ENCODE measurements around the gene TIFAB.

The TIFAB gene

GRCh38 chr5:135450336-135450735 is 1.8 kb downstream of the TIFAB start:
- no peak overlapping the region for H3K27ac ChIP-seq
- no peak for TF ChIP-seq ZFX (IDR thresholded peaks at IDR 0.05; ENCODE audit: borderline replicate concordance)
- no peak for TF ChIP-seq CTCF (IDR thresholded peaks at IDR 0.05)

DNA sequence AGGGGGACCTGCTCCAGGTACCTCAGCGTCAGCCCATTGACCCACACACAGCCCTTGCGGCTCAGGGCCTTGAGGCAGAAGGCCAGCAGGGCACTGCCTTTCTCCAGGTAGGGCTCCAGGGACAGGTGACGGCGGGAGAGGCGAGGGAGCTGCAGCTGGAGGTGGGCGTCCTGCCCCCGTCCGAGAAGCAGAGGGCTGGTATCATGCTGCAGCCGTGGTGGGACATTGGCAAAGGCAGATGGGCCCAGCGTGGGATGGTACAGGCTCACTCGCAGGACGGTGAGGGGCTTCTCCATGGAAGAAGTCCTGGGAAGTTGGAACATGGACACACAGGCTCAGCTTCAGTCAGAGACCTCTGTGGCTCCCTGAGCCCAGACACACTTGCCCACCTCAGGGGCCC is 2.5 kb downstream of the TIFAB start:
- no peak overlapping the region for H3K27ac ChIP-seq
- no peak for TF ChIP-seq CTCF (IDR thresholded peaks at IDR 0.05)
- TF ChIP-seq ZFX (IDR thresholded peaks at IDR 0.05; ENCODE audit: borderline replicate concordance) = no peak

DNA sequence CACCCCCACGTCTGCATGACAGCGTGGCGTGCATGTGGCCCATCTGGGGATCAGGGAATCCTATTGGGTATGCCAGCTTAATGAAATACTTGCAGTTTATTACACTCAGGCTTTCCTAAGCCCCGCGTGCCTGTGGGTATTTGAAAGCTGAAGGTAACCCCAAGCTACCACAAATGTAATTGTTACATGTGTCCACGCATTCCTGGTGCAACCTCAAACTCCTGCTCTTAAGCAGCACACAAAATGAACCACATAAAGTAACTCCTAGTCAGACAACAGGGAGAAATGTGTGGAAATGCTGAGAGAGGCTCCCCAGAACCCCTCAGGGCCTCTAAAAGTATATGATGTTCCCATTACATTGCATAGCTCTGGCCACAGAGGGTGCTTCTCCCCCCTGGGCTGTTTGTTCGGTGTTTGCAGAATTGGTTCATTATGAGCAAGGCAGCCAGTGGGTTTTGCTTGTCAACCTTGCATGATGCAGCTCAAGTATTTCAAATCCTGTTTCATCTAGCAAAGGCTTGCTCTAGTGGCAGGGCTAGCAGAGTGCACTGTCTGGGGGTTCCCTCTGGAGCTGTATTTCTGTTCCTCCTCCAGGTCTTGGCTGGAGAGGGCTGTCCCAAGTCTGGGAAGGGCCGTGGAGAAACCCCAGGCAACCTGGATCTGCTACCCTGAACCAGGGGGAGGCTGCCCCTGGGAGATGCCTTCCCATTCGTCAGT is 3.2 kb downstream of the TIFAB start:
- TF ChIP-seq ZFX (IDR thresholded peaks at IDR 0.05; ENCODE audit: borderline replicate concordance) (no peak), CTCF (IDR thresholded peaks at IDR 0.05) (no peak)
- H3K27ac ChIP-seq = no peak overlapping the region

GRCh38 chr5:135448071-135448739 is 3.9 kb downstream of the TIFAB start:
- no peak for TF ChIP-seq ZFX (IDR thresholded peaks at IDR 0.05; ENCODE audit: borderline replicate concordance)
- TF ChIP-seq CTCF (IDR thresholded peaks at IDR 0.05) = no peak
- H3K27ac ChIP-seq = no peak overlapping the region

GRCh38 chr5:135447298-135447929 is 4.7 kb downstream of the TIFAB start, which contains the start of gene DCANP1:
DCANP1 (minus strand) TSS chr5:135447348; CDS start chr5:135447108, 240 bp downstream.
- TF ChIP-seq ZFX (IDR thresholded peaks at IDR 0.05; ENCODE audit: borderline replicate concordance) (no peak), CTCF (IDR thresholded peaks at IDR 0.05) (no peak)
- H3K27ac ChIP-seq = no peak within 1 kb of the TSS

DNA sequence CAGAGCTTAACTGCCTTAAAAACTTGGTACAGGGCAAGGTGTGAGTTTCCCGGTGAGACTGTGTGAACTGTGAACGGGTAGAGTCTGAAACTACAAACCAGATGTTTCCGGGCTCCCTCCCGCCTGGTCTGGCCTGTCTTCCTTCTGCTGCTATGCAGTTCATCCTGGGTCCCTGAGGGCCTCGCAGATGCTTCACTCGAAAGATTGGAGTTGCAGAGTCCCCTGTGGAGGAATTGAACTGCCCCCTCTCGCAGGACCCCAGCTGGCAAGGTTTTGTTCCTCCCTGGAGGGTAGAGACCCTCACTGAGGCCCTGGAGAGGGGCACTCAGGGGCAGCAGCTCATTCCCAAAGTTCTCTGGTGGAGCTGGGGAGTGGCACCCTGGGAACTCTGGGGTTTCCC is 5.5 kb downstream of the TIFAB start:
- no peak for TF ChIP-seq ZFX (IDR thresholded peaks at IDR 0.05; ENCODE audit: borderline replicate concordance)
- no peak for TF ChIP-seq CTCF (IDR thresholded peaks at IDR 0.05)
- no peak overlapping the region for H3K27ac ChIP-seq

GRCh38 chr5:135446206-135446605 is 5.9 kb downstream of the TIFAB start:
- H3K27ac ChIP-seq = no peak overlapping the region
- TF ChIP-seq CTCF (IDR thresholded peaks at IDR 0.05) = no peak
- no peak for TF ChIP-seq ZFX (IDR thresholded peaks at IDR 0.05; ENCODE audit: borderline replicate concordance)

Measured in 22Rv1 (cell line).